Placental pericyte (primary cell): ENCODE data around the gene CHST10. TPM values are rescaled to one million over a fixed set of nuclear protein-coding genes. Genes with fewer than 3 reads are reported as not detected.

ENCODE experiments used
- small RNA-seq: library from RNA; depleted of rRNA; stranded (forward); fragments of <200 nt; gene quantifications from one replicate; pipeline ENCODE3, GENCODE V24; 2012; ENCODE audit warnings: low replicate concordance
- total RNA-seq: library from RNA; depleted of rRNA; stranded (reverse); fragments of >200 nt; gene quantifications from 2 replicates; pipeline ENCODE4 v1.2.3, GENCODE V29; 2012

The CHST10 gene, protein sequence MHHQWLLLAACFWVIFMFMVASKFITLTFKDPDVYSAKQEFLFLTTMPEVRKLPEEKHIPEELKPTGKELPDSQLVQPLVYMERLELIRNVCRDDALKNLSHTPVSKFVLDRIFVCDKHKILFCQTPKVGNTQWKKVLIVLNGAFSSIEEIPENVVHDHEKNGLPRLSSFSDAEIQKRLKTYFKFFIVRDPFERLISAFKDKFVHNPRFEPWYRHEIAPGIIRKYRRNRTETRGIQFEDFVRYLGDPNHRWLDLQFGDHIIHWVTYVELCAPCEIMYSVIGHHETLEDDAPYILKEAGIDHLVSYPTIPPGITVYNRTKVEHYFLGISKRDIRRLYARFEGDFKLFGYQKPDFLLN
- total RNA-seq: 10.6 and 13.3 TPM in 2 replicates

DNA sequence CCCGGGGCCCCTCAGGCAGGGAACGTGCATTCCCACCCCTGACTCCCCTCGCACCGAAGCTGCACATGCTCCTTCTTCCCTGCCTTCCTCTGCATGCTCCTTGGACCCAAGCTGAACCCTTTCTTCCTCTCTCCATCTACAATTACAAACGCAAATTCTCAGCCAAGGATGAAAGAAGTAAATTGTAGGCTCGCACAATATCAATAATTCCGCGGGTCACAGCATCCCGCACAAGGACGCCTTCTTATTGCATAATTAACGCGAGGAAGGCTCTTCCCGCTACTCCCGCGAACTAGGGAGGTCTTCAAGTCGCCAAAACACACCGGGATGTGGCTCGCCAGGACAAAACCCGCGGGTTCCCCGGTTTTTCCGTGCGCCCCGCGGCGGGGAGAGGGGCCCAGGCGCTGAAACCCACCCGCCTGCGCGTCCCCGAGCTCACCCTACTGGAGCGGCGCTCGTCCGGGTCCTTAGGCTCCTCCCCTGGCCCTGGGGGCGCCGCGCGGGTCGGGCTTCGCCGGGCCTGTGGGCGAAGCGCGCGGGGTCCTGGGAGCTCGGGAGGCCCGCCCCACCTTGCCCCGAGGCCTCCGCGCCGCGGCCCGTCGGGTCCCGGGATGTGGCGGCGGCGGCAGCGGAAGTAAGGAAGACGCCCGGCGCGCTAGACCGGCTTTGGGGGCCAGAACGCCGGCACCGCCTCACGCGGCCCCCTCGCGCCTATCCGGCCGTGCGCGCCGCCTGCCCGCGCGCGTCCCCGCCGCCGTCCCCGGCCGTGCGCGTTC, at the start of gene CHST10:
CHST10 (minus strand) TSS at position 734 of the 776 bp plus-strand sequence. CDS start 10,993 bp downstream, outside the sequence.

Small RNA genes within 50 kb of the gene (small RNA-seq; reads per million reads assigned to genes)
- gene AC012493.2: not detected
- not detected for gene AC012493.3

Other genes with a start within 250 kb of the CHST10 start
- 0.88 and 1.0 TPM in 2 replicates for gene LONRF2, start 95.2 kb downstream of the CHST10 start, total RNA-seq
- not detected in 2 replicates for gene NMS, start 52.8 kb upstream of the CHST10 start, total RNA-seq
- 15.3 and 19.2 TPM in 2 replicates for gene PDCL3, start 145.3 kb upstream of the CHST10 start, total RNA-seq